Lower leg skin (tissue), 4 donors: ENCODE results near the gene BIRC3. TPM values are rescaled to one million over a fixed set of nuclear protein-coding genes. Genes with fewer than 3 reads are reported as not detected.
"Not testable (repeated sequence)": the region's sequence is repeated elsewhere in the genome, so short reads cannot be mapped to it uniquely, and the experiment has no call there.

Source experiments
- DNase-seq, 2 donors: peaks; one replicate each; pipeline ENCODE4 v3.0.0-alpha.2; 2019; ENCODE audit warnings: low spot score in 2 of 2
- H3K4me3 ChIP-seq: fragments of 200-600 bp; sonication (generic); 2 replicates; pipeline ENCODE4 v1.5.1; 2017; ENCODE audit warnings: mild to moderate bottlenecking, low read depth; ENCODE audit not compliant: poor library complexity, severe bottlenecking
- POLR2A ChIP-seq, 2 donors: fragments of 450-650 bp; IDR thresholded peaks; one replicate each; pipeline ENCODE4 v1.6.1; 2016 to 2017; ENCODE audit warnings: antibody characterized with exemption in 2 of 2, mild to moderate bottlenecking in 1 of 2, moderate library complexity in 1 of 2
- WGBS, 2 donors: methylation state at CpG; one replicate each; pipeline ENCODE4 v1.1.5; 2018; 5-methylcytosine and 5-hydroxymethylcytosine counted together
- intact Hi-C: fragments of 100-400 bp; cut with DNase I; formaldehyde crosslinking; loops from one replicate; pipeline ENCODE4 v1.15.0; 2023; ENCODE audit warnings: low total_unique reads
- total RNA-seq, 4 donors: library from RNA; depleted of rRNA; stranded (reverse); fragments of >200 nt; gene quantifications; one replicate each; pipeline ENCODE4 v1.1.0, GENCODE V29; 2016
- TF ChIP-seq, protein P1 (sequence below), 3 donors: fragments of 450-650 bp; IDR thresholded peaks; one replicate each; pipeline ENCODE4 v1.5.1; 2016; ENCODE audit warnings: antibody characterized with exemption in 3 of 3, mild to moderate bottlenecking in 3 of 3, moderate library complexity in 2 of 3

Gene BIRC3
- total RNA-seq, 4 donors from 2014 or later: 10.1 to 17.6 (median 10.8) TPM

GRCh38 chr11:102295045-102295444, 22.2 kb upstream of the BIRC3 start:
- no peak for TF ChIP-seq POLR2A (IDR thresholded peaks at IDR 0.05)
- TF ChIP-seq, protein P1, sequence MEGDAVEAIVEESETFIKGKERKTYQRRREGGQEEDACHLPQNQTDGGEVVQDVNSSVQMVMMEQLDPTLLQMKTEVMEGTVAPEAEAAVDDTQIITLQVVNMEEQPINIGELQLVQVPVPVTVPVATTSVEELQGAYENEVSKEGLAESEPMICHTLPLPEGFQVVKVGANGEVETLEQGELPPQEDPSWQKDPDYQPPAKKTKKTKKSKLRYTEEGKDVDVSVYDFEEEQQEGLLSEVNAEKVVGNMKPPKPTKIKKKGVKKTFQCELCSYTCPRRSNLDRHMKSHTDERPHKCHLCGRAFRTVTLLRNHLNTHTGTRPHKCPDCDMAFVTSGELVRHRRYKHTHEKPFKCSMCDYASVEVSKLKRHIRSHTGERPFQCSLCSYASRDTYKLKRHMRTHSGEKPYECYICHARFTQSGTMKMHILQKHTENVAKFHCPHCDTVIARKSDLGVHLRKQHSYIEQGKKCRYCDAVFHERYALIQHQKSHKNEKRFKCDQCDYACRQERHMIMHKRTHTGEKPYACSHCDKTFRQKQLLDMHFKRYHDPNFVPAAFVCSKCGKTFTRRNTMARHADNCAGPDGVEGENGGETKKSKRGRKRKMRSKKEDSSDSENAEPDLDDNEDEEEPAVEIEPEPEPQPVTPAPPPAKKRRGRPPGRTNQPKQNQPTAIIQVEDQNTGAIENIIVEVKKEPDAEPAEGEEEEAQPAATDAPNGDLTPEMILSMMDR (IDR thresholded peaks at IDR 0.05): no peak
- WGBS, 2 donors: 72 to 75% methylated on average over 2 of the region's 2 CpGs
- intact Hi-C loops: no loop called here
- H3K4me3 ChIP-seq: no peak overlapping the region
- DNase-seq: no peak

GRCh38 chr11:102296757-102297156, 20.5 kb upstream of the BIRC3 start:
- DNase-seq, H3K4me3 ChIP-seq, intact Hi-C loops: not testable (repeated sequence)
- 96 to 97% methylated on average over 4 of the region's 4 CpGs for whole genome bisulfite sequencing, 2 donors

- peak in 1 of 2 donors; percentile 65 for DNase-seq
- intact Hi-C loops, H3K4me3 ChIP-seq: not testable (repeated sequence)
- WGBS, 2 donors: 75 to 79% methylated on average over 2 of the region's 2 CpGs
Measured at GRCh38 chr11:102300837-102301236, 16.4 kb upstream of the BIRC3 start.

DNA sequence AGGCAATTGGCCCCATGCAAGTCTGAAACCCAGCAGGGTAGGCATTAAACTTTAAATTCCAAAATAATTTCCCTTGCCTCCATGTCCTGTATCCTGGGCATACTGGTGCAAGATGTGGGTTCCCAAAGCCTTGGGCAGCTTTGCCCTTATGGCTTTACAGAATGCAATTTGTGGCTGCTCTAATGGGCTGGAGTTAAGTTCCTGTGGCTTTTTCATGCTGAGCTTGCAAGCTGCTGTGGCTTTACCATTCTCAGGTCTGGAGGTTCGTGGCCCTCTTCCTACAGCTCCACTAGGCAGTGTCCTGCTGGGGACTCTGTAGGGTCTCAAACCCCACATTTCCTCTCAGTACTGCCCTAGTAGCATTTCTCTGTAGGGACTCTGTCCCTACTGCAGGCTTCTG, 15.0 kb upstream of the BIRC3 start:
- intact Hi-C loops: no loop called here
- TF ChIP-seq POLR2A (IDR thresholded peaks at IDR 0.05): no peak
- TF ChIP-seq, protein P1 (IDR thresholded peaks at IDR 0.05): no peak
- DNase-seq: no peak
- H3K4me3 ChIP-seq: no peak overlapping the region
- WGBS, 2 donors: 81 to 89% methylated on average over 1 of the region's 1 CpG

DNA sequence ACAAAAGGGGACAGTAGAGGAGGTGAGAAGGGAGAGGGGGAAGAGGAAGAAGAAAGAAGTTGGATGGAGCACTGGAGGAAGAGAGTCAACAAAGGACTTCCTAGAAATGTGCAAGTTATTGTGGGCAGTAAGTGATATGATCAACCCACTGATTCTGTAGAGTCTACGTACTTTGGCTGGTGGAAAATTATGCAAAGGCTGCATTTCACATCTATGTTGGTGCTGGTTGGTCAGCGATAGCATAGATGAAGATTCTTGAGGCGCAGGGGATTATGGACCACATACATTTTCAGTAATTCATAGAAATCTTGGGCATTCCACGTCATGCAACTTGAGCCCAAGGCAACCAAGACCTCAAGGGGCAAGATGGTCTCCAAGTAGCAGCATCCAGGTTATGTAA, 12.6 kb upstream of the BIRC3 start:
- no peak overlapping the region for H3K4me3 ChIP-seq
- 91% methylated on average over 4 of the region's 4 CpGs for WGBS, 2 donors
- no peak for DNase-seq
- intact Hi-C loops: no loop called here
- no peak for TF ChIP-seq POLR2A (IDR thresholded peaks at IDR 0.05)
- TF ChIP-seq, protein P1 (IDR thresholded peaks at IDR 0.05): no peak

DNA sequence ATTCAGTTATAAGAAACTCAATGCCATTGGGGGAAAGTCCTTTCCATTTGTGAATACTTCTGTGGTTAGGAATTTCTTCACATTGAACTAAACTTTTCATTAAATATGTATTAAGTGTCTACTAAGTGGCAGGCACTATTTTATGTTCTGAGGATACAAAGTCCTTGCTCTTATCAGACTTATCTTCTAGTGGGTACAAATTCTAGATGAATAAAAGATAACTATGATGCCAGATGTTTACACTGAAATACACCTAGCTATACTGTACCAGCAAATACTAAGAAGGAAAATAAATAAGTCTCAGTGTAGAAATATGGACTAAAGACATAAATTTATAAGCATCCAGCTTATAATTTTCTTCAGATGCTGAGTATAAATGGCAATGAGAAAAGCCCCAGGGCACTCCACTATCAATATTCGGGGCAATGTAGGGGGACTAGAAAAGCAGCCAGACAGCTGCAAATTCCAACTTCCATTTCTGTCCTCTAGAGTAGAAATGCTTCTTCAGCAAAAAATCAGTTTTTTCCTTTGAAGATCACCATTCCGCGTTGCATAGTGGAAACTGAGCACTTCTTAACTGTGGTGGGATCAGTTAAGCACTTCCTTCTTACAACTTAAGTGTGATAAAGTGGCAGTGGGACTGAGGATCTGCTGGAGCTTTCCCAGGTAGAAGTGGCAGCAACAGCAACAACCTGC, 11.8 kb upstream of the BIRC3 start:
- H3K4me3 ChIP-seq: no peak overlapping the region
- 29 to 48% methylated on average over 3 of the region's 3 CpGs for WGBS, 2 donors
- intact Hi-C loops: no loop called here
- DNase-seq: no peak
- no peak for TF ChIP-seq POLR2A (IDR thresholded peaks at IDR 0.05)
- TF ChIP-seq, protein P1 (IDR thresholded peaks at IDR 0.05): no peak

GRCh38 chr11:102306048-102306597, 11.2 kb upstream of the BIRC3 start:
- intact Hi-C loops: no loop called here
- no peak overlapping the region for H3K4me3 ChIP-seq
- TF ChIP-seq POLR2A (IDR thresholded peaks at IDR 0.05): no peak
- TF ChIP-seq, protein P1 (IDR thresholded peaks at IDR 0.05): no peak
- 57 to 61% methylated on average over 5 of the region's 5 CpGs for WGBS, 2 donors
- DNase-seq: peak; percentile 54 to 89
